Lung (tissue), 12 donors: ENCODE measurements around the gene SLC41A3. TPM values are rescaled to one million over a fixed set of nuclear protein-coding genes. Genes with fewer than 3 reads are reported as not detected.

Experiments used
- ATAC-seq: fragments of 200-7000 bp; cut with Tn5 transposase; one replicate; pipeline ENCODE4 v1.9.1; 2020; ENCODE audit warnings: moderate number of reproducible peaks; ENCODE audit not compliant: insufficient read depth, low FRiP score
- DNase-seq, 3 donors: peaks; one replicate each; pipeline ENCODE4 v3.0.0-alpha.2; 2013 to 2017
- H3K27ac ChIP-seq, 2 donors: one replicate each; pipeline ENCODE4 v1.5.1; 2013; ENCODE audit warnings: mild to moderate bottlenecking in 2 of 2, moderate library complexity in 2 of 2, control low read depth in 1 of 2, inconsistent platforms in 1 of 2, low read depth in 1 of 2, low read length in 1 of 2
- H3K27me3 ChIP-seq, 3 donors: one replicate each; pipeline ENCODE4 v1.5.1; 2013; ENCODE audit warnings: low read length in 2 of 3; ENCODE audit not compliant: control insufficient read depth in 3 of 3, insufficient read depth in 3 of 3
- H3K36me3 ChIP-seq, 4 donors: one replicate each; pipeline ENCODE4 v1.5.1; 2013; ENCODE audit warnings: low read length in 4 of 4, mild to moderate bottlenecking in 1 of 4, moderate library complexity in 1 of 4; ENCODE audit not compliant: control insufficient read depth in 4 of 4, insufficient read depth in 4 of 4
- H3K4me1 ChIP-seq, 5 donors: one replicate each; pipeline ENCODE4 v1.5.1; 2013; ENCODE audit warnings: low read length in 5 of 5, mild to moderate bottlenecking in 2 of 5, moderate library complexity in 1 of 5; ENCODE audit not compliant: control insufficient read depth in 5 of 5, insufficient read depth in 5 of 5
- H3K4me3 ChIP-seq: one replicate; pipeline ENCODE4 v1.5.1; 2013; ENCODE audit warnings: mild to moderate bottlenecking, control low read depth, moderate library complexity
- H3K9ac ChIP-seq, 2 donors: one replicate each; pipeline ENCODE4 v1.5.1; 2013; ENCODE audit warnings: low read length in 2 of 2, control low read depth in 1 of 2; ENCODE audit not compliant: insufficient read depth in 1 of 2
- H3K9me3 ChIP-seq, 4 donors: one replicate each; pipeline ENCODE4 v1.5.1; 2013; ENCODE audit warnings: low read length in 3 of 4, mild to moderate bottlenecking in 1 of 4, moderate library complexity in 1 of 4; ENCODE audit not compliant: control insufficient read depth in 4 of 4, insufficient read depth in 3 of 4
- CTCF ChIP-seq: IDR thresholded peaks from 2 replicates; pipeline ENCODE4 v1.5.1; 2012; ENCODE audit warnings: mild to moderate bottlenecking; ENCODE audit errors: control extremely low read depth, extremely low read depth
- WGBS, 2 donors: extraction: QIAGEN DNeasy Blood & Tissue Kit; methylation state at CpG; one replicate each; pipeline ENCODE4 v1.1.7; 2013; 5-methylcytosine and 5-hydroxymethylcytosine counted together
- polyA plus RNA-seq, 2 donors: library from polyadenylated mRNA; stranded (reverse); fragments of 200-250 nt; gene quantifications; one replicate each; pipeline ENCODE4 v1.2.1, GENCODE V29; 2013
- total RNA-seq, 2 donors: library from RNA; depleted of rRNA in 1 of 2; stranded (reverse); fragments of >200 nt in 1 of 2; gene quantifications; one replicate each; pipeline ENCODE4 v1.2.1, GENCODE V29; 2014 to 2021
- donor health status: control.
- donor health status: control.
- donor health status: Bipolar disorder and iron deficiency.
- donor health status: healthy.
- donor health status: DM: yes; HTN: yes; CAD: no.

The SLC41A3 gene
- total and polyA plus RNA-seq, 4 donors: 16.9 to 50.2 (median 34.8) TPM

GRCh38 chr3:126023390-126023789 lies 60.5 kb downstream of the SLC41A3 start:
- Histone ChIP-seq H3K9me3 (peaks cover 0 to 11% (median 2%) of the 10 kb centered on the region in 4 donors), H3K9ac (no peak overlapping the region), H3K27me3 (no peaks in the 10 kb centered on the region), H3K4me3 (no peak overlapping the region), H3K4me1 (no peaks in the 10 kb centered on the region), H3K27ac (no peak overlapping the region), H3K36me3 (peaks cover 0 to 27% (median 20%) of the 10 kb centered on the region in 4 donors)
- TF ChIP-seq CTCF: no peak
- no peak for DNase-seq
- ATAC-seq: no peak
- 83 to 84% methylated on average over 10 of the region's 10 CpGs for WGBS, 2 donors

- H3K9ac ChIP-seq: no peak overlapping the region
- H3K27ac ChIP-seq: no peak overlapping the region
- H3K36me3 ChIP-seq: peaks cover 0 to 27% (median 15%) of the 10 kb centered on the region in 4 donors
- WGBS, 2 donors: 85 to 88% methylated on average over 10 of the region's 10 CpGs
- no peak for TF ChIP-seq CTCF
- H3K27me3 ChIP-seq: no peaks in the 10 kb centered on the region
- H3K4me3 ChIP-seq: no peak overlapping the region
- no peak for DNase-seq
- H3K4me1 ChIP-seq: no peaks in the 10 kb centered on the region
- H3K9me3 ChIP-seq: peaks cover 0 to 6% (median 0%) of the 10 kb centered on the region in 4 donors
- no peak for ATAC-seq
These were observed 61.1 kb downstream of the SLC41A3 start for GRCh38 chr3:126022741-126023359.

GRCh38 chr3:126021702-126022101 lies 62.2 kb downstream of the SLC41A3 start:
- Histone ChIP-seq H3K9me3 (no peaks in the 10 kb centered on the region), H3K27me3 (no peaks in the 10 kb centered on the region), H3K36me3 (peaks cover 0 to 27% (median 14%) of the 10 kb centered on the region in 4 donors), H3K27ac (no peak overlapping the region), H3K4me3 (no peak overlapping the region), H3K9ac (no peak overlapping the region), H3K4me1 (no peaks in the 10 kb centered on the region)
- no peak for TF ChIP-seq CTCF
- DNase-seq (no peak), ATAC-seq (no peak)
- WGBS, 2 donors: 90% methylated on average over 1 of the region's 1 CpG

- 73 to 85% methylated on average over 5 of the region's 5 CpGs for WGBS, 2 donors
- Histone ChIP-seq H3K4me1 (no peaks in the 10 kb centered on the region), H3K4me3 (no peak overlapping the region), H3K27ac (no peak overlapping the region), H3K9ac (no peak overlapping the region), H3K27me3 (no peaks in the 10 kb centered on the region), H3K36me3 (peaks cover 0 to 31% (median 14%) of the 10 kb centered on the region in 4 donors), H3K9me3 (no peaks in the 10 kb centered on the region)
- TF ChIP-seq CTCF: no peak
- ATAC-seq (no peak), DNase-seq (peak; percentile 3 to 30 (median 11))
These were observed 62.7 kb downstream of the SLC41A3 start for GRCh38 chr3:126021224-126021623.
